ENCODE data around the gene GABRB1. TPM values are rescaled to one million over a fixed set of nuclear protein-coding genes. Genes with fewer than 3 reads are reported as not detected.

Gene GABRB1
- polyA plus RNA-seq, 2 donors, result not detected

- WGBS, 2 donors, result 74 to 78% methylated on average over 5 of the region's 5 CpGs
- H3K4me1 ChIP-seq (ENCODE audit: control insufficient read depth in 2 of 2, insufficient read depth in 2 of 2, low read length in 1 of 2), result no peaks in the 10 kb centered on the region
- no peaks in the 10 kb centered on the region for H3K27me3 ChIP-seq (ENCODE audit: control insufficient read depth in 1 of 2, insufficient read depth in 2 of 2, low read length in 2 of 2)
- no peak overlapping the region for H3K27ac ChIP-seq (ENCODE audit: low read depth in 2 of 2, low read length in 1 of 2)
- H3K36me3 ChIP-seq (ENCODE audit: control insufficient read depth in 2 of 2, insufficient read depth in 2 of 2, low read length in 1 of 2), result no peaks in the 10 kb centered on the region
- no peak overlapping the region for H3K4me3 ChIP-seq (ENCODE audit: low read depth in 1 of 2, low read length in 2 of 2)
- no peaks in the 10 kb centered on the region for H3K9me3 ChIP-seq (ENCODE audit: control insufficient read depth in 2 of 2, insufficient read depth in 1 of 2, low read depth in 1 of 2, low read length in 1 of 2)
These were observed 411.6 kb downstream of the GABRB1 start for GRCh38 chr4:47442980-47443379.

- 92 to 96% methylated on average over 2 of the region's 2 CpGs for WGBS, 2 donors
- Histone ChIP-seq H3K4me3 (ENCODE audit: low read depth in 1 of 2, low read length in 2 of 2) (no peak overlapping the region), H3K4me1 (ENCODE audit: control insufficient read depth in 2 of 2, insufficient read depth in 2 of 2, low read length in 1 of 2) (no peaks in the 10 kb centered on the region), H3K27ac (ENCODE audit: low read depth in 2 of 2, low read length in 1 of 2) (no peak overlapping the region), H3K36me3 (ENCODE audit: control insufficient read depth in 2 of 2, insufficient read depth in 2 of 2, low read length in 1 of 2) (no peaks in the 10 kb centered on the region), H3K9me3 (ENCODE audit: control insufficient read depth in 2 of 2, insufficient read depth in 1 of 2, low read depth in 1 of 2, low read length in 1 of 2) (no peaks in the 10 kb centered on the region), H3K27me3 (ENCODE audit: control insufficient read depth in 1 of 2, insufficient read depth in 2 of 2, low read length in 2 of 2) (no peaks in the 10 kb centered on the region)
These were observed 412.7 kb downstream of the GABRB1 start for GRCh38 chr4:47444031-47444430.

- H3K4me1 ChIP-seq (ENCODE audit: control insufficient read depth in 2 of 2, insufficient read depth in 2 of 2, low read length in 1 of 2), result no peaks in the 10 kb centered on the region
- H3K9me3 ChIP-seq (ENCODE audit: control insufficient read depth in 2 of 2, insufficient read depth in 1 of 2, low read depth in 1 of 2, low read length in 1 of 2), result peaks cover 0 to 2% of the 10 kb centered on the region in 2 donors
- peaks cover 2 to 5% of the 10 kb centered on the region in 2 donors for H3K36me3 ChIP-seq (ENCODE audit: control insufficient read depth in 2 of 2, insufficient read depth in 2 of 2, low read length in 1 of 2)
- no peak overlapping the region for H3K4me3 ChIP-seq (ENCODE audit: low read depth in 1 of 2, low read length in 2 of 2)
- H3K27ac ChIP-seq (ENCODE audit: low read depth in 2 of 2, low read length in 1 of 2), result no peak overlapping the region
- WGBS, 2 donors, result 59 to 65% methylated on average over 4 of the region's 4 CpGs
- no peaks in the 10 kb centered on the region for H3K27me3 ChIP-seq (ENCODE audit: control insufficient read depth in 1 of 2, insufficient read depth in 2 of 2, low read length in 2 of 2)
These were observed 420.3 kb downstream of the GABRB1 start for GRCh38 chr4:47451657-47452056.

- H3K27ac ChIP-seq (ENCODE audit: low read depth in 2 of 2, low read length in 1 of 2), result peak overlapping the region; percentile 87 to 90
- H3K4me3 ChIP-seq (ENCODE audit: low read depth in 1 of 2, low read length in 2 of 2), result peak overlapping the region; percentile 63 to 94
These were observed 431.4 kb downstream of the GABRB1 start for GRCh38 chr4:47462799-47463234.

GRCh38 chr4:47463235-47463956 lies 432.0 kb downstream of the GABRB1 start, which contains the start of gene COMMD8:
Gene COMMD8 (minus strand): TSS chr4:47463702. CDS start chr4:47463651, 51 bp downstream.
- Histone ChIP-seq H3K27ac (ENCODE audit: low read depth in 2 of 2, low read length in 1 of 2) (peak within 1 kb of the TSS; percentile 87 to 90), H3K4me1 (ENCODE audit: control insufficient read depth in 2 of 2, insufficient read depth in 2 of 2, low read length in 1 of 2) (no peaks in the 10 kb centered on the region), H3K36me3 (ENCODE audit: control insufficient read depth in 2 of 2, insufficient read depth in 2 of 2, low read length in 1 of 2) (no peaks in the 10 kb centered on the region), H3K4me3 (ENCODE audit: low read depth in 1 of 2, low read length in 2 of 2) (peak within 1 kb of the TSS; percentile 63 to 94), H3K9me3 (ENCODE audit: control insufficient read depth in 2 of 2, insufficient read depth in 1 of 2, low read depth in 1 of 2, low read length in 1 of 2) (no peaks in the 10 kb centered on the region), H3K27me3 (ENCODE audit: control insufficient read depth in 1 of 2, insufficient read depth in 2 of 2, low read length in 2 of 2) (no peaks in the 10 kb centered on the region)
- 1% methylated on average over 51 of the region's 51 CpGs for WGBS, 2 donors

More at GRCh38 chr4:47462799-47463234, 431.4 kb downstream of the GABRB1 start:
- no peaks in the 10 kb centered on the region for H3K27me3 ChIP-seq (ENCODE audit: control insufficient read depth in 1 of 2, insufficient read depth in 2 of 2, low read length in 2 of 2)
- H3K9me3 ChIP-seq (ENCODE audit: control insufficient read depth in 2 of 2, insufficient read depth in 1 of 2, low read depth in 1 of 2, low read length in 1 of 2), result no peaks in the 10 kb centered on the region
- whole genome bisulfite sequencing, 2 donors, result 2 to 5% methylated on average over 6 of the region's 6 CpGs
- no peaks in the 10 kb centered on the region for H3K4me1 ChIP-seq (ENCODE audit: control insufficient read depth in 2 of 2, insufficient read depth in 2 of 2, low read length in 1 of 2)
- H3K36me3 ChIP-seq (ENCODE audit: control insufficient read depth in 2 of 2, insufficient read depth in 2 of 2, low read length in 1 of 2), result no peaks in the 10 kb centered on the region

GRCh38 chr4:47465004-47465403 lies 433.6 kb downstream of the GABRB1 start:
- no peaks in the 10 kb centered on the region for H3K9me3 ChIP-seq (ENCODE audit: control insufficient read depth in 2 of 2, insufficient read depth in 1 of 2, low read depth in 1 of 2, low read length in 1 of 2)
- 69 to 74% methylated on average over 2 of the region's 2 CpGs for WGBS, 2 donors
- H3K4me3 ChIP-seq (ENCODE audit: low read depth in 1 of 2, low read length in 2 of 2), result no peak overlapping the region
- no peaks in the 10 kb centered on the region for H3K27me3 ChIP-seq (ENCODE audit: control insufficient read depth in 1 of 2, insufficient read depth in 2 of 2, low read length in 2 of 2)
- no peaks in the 10 kb centered on the region for H3K4me1 ChIP-seq (ENCODE audit: control insufficient read depth in 2 of 2, insufficient read depth in 2 of 2, low read length in 1 of 2)
- H3K36me3 ChIP-seq (ENCODE audit: control insufficient read depth in 2 of 2, insufficient read depth in 2 of 2, low read length in 1 of 2), result no peaks in the 10 kb centered on the region
- H3K27ac ChIP-seq (ENCODE audit: low read depth in 2 of 2, low read length in 1 of 2), result no peak overlapping the region

GRCh38 chr4:47466056-47466785 lies 434.9 kb downstream of the GABRB1 start:
- no peaks in the 10 kb centered on the region for H3K4me1 ChIP-seq (ENCODE audit: control insufficient read depth in 2 of 2, insufficient read depth in 2 of 2, low read length in 1 of 2)
- H3K9me3 ChIP-seq (ENCODE audit: control insufficient read depth in 2 of 2, insufficient read depth in 1 of 2, low read depth in 1 of 2, low read length in 1 of 2), result no peaks in the 10 kb centered on the region
- H3K27ac ChIP-seq (ENCODE audit: low read depth in 2 of 2, low read length in 1 of 2), result no peak overlapping the region
- H3K4me3 ChIP-seq (ENCODE audit: low read depth in 1 of 2, low read length in 2 of 2), result no peak overlapping the region
- H3K27me3 ChIP-seq (ENCODE audit: control insufficient read depth in 1 of 2, insufficient read depth in 2 of 2, low read length in 2 of 2), result no peaks in the 10 kb centered on the region
- no peaks in the 10 kb centered on the region for H3K36me3 ChIP-seq (ENCODE audit: control insufficient read depth in 2 of 2, insufficient read depth in 2 of 2, low read length in 1 of 2)
- WGBS, 2 donors, result 38 to 39% methylated on average over 2 of the region's 2 CpGs

GRCh38 chr4:47468706-47469365 lies 437.5 kb downstream of the GABRB1 start:
- H3K27ac ChIP-seq (ENCODE audit: low read depth in 2 of 2, low read length in 1 of 2), result no peak overlapping the region

GRCh38 chr4:47469951-47470350 lies 438.6 kb downstream of the GABRB1 start:
- Histone ChIP-seq H3K9me3 (ENCODE audit: control insufficient read depth in 2 of 2, insufficient read depth in 1 of 2, low read depth in 1 of 2, low read length in 1 of 2) (no peaks in the 10 kb centered on the region), H3K27ac (ENCODE audit: low read depth in 2 of 2, low read length in 1 of 2) (no peak overlapping the region), H3K27me3 (ENCODE audit: control insufficient read depth in 1 of 2, insufficient read depth in 2 of 2, low read length in 2 of 2) (no peaks in the 10 kb centered on the region), H3K4me3 (ENCODE audit: low read depth in 1 of 2, low read length in 2 of 2) (no peak overlapping the region), H3K4me1 (ENCODE audit: control insufficient read depth in 2 of 2, insufficient read depth in 2 of 2, low read length in 1 of 2) (no peaks in the 10 kb centered on the region), H3K36me3 (ENCODE audit: control insufficient read depth in 2 of 2, insufficient read depth in 2 of 2, low read length in 1 of 2) (no peaks in the 10 kb centered on the region)
- 87 to 88% methylated on average over 3 of the region's 3 CpGs for WGBS, 2 donors

More at GRCh38 chr4:47468706-47469365, 437.5 kb downstream of the GABRB1 start:
- Histone ChIP-seq H3K27me3 (ENCODE audit: control insufficient read depth in 1 of 2, insufficient read depth in 2 of 2, low read length in 2 of 2) (no peaks in the 10 kb centered on the region), H3K4me3 (ENCODE audit: low read depth in 1 of 2, low read length in 2 of 2) (no peak overlapping the region), H3K4me1 (ENCODE audit: control insufficient read depth in 2 of 2, insufficient read depth in 2 of 2, low read length in 1 of 2) (no peaks in the 10 kb centered on the region), H3K36me3 (ENCODE audit: control insufficient read depth in 2 of 2, insufficient read depth in 2 of 2, low read length in 1 of 2) (no peaks in the 10 kb centered on the region), H3K9me3 (ENCODE audit: control insufficient read depth in 2 of 2, insufficient read depth in 1 of 2, low read depth in 1 of 2, low read length in 1 of 2) (no peaks in the 10 kb centered on the region)
- 90 to 92% methylated on average over 6 of the region's 6 CpGs for WGBS, 2 donors

All from esophagus (tissue), 2 donors.